Choroid plexus epithelial cell (primary cell): ENCODE results near the gene BCL7A.
A peak's percentile ranks its signal among the peaks of the same experiment; 100 is the strongest.

Experiments
- DNase-seq: peaks from one replicate; pipeline ENCODE4 v3.0.0-alpha.2; 2010; ENCODE audit warnings: low read depth
- H3K4me3 ChIP-seq: 2 replicates; pipeline ENCODE4 v1.5.1; 2011; ENCODE audit warnings: low read depth, mild to moderate bottlenecking, control low read depth, low read length, moderate library complexity
- CTCF ChIP-seq: conservative IDR thresholded peaks from 2 replicates; pipeline ENCODE4 v1.5.1; 2011; ENCODE audit warnings: low read depth, mild to moderate bottlenecking, control low read depth, inconsistent platforms, low read length, moderate library complexity

Gene BCL7A

GRCh38 chr12:122028905-122029560 is 7.3 kb downstream of the BCL7A start:
- H3K4me3 ChIP-seq, result no peak overlapping the region
- no peak for TF ChIP-seq CTCF
- no peak for DNase-seq

DNA sequence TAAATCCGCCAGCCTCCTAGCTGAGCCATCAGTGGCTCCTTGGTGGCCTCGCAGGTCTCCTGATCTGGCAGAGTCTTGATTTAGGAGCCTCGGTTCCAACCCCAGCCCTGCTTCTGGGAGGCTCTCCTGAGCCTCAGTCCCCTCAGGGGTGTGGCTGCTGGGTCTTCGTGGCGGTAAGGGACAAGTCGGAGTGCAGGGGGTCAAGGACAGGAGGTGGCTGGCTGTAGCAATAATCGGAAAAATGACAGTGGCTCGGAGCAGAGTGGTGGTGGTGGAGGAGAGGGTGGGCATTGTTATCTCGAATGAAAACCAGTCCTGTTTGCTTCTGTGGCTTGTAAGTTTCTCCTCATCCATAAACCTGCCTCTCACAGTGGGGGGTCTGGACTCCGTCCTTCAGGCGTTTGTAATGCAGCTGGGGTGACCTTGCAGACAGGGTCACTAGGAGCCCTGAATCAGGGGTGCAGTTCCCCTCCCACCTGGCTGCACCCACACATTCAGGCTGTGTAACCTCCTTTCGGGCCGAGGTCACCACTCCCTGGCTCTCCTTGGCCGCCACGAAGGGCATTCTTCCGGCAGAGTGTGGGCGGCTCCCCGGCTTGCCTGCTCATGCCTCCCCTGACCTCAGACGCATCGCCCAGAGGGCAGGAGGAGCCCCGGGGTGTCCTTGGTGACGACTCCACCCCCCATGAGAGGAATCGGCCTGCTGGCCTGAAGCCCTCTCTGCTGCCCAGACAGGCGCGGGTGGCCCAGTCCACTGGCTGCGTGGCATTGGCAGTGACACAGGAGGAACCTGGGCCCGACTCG is 8.1 kb downstream of the BCL7A start:
- no peak for DNase-seq
- TF ChIP-seq CTCF, result no peak
- H3K4me3 ChIP-seq, result no peak overlapping the region

DNA sequence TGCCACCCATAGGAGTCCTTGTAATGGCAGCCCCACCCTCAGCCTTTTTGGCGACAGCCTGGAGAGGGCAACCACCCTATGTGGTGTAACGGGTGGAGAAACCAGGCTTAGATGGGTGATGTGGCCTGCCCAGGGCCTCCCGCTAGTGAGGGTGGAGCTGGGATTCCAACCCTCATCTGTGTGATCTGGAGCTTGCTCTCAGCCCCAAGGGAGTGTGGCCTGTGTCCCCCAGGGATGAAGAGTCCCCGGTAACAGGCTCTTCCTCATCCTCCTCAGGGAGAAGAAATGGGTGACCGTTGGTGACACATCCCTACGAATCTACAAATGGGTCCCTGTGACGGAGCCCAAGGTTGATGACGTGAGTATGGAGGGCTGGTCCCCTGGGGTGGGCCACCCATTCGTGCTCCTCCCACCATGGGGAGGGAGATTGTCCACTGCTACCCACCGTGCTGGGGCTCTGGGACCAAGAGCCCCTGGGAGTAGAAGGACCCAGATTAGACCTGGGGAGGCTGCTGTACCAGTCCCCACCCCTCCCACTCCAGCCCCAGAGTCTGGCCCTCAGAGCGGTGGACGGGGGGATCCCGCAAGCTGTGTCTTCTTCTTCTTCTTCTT is 8.8 kb downstream of the BCL7A start:
- no peak for DNase-seq
- no peak for TF ChIP-seq CTCF
- H3K4me3 ChIP-seq, result no peak overlapping the region

- no peak overlapping the region for H3K4me3 ChIP-seq
- TF ChIP-seq CTCF, result peak; percentile 83
- peak; percentile 44 for DNase-seq
Measured at GRCh38 chr12:122031342-122032216, 9.9 kb downstream of the BCL7A start.

DNA sequence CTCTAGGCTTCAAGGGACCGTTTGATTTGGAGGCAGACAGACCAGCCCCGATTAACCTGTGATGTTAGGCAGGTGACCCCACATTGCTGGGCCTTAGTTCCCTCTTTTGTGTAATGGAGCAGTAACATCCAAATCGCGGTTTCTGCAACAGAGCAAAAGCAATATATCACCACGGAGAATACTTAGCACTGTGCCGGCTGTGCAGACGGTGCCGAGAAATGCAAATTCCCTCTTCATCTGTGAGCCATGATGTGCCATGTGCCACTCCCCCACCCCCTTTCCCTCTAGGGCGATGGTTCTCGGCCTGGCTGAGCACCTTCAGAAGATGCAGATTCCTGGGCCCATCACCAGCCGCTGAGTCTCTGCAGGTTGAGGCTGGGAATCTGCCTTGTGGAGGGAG is 10.9 kb downstream of the BCL7A start:
- H3K4me3 ChIP-seq, result no peak overlapping the region
- no peak for DNase-seq
- TF ChIP-seq CTCF, result no peak

- TF ChIP-seq CTCF, result no peak
- no peak overlapping the region for H3K4me3 ChIP-seq
- DNase-seq, result no peak
Measured at GRCh38 chr12:122035292-122035691, 13.6 kb downstream of the BCL7A start.
